Neural cell (in vitro differentiated cells): ENCODE measurements around the gene FBXO3. TPM values are rescaled to one million over a fixed set of nuclear protein-coding genes. Genes with fewer than 3 reads are reported as not detected.

ENCODE experiments used
- H2AFZ ChIP-seq: fragments of 200-600, 300-800 bp; sonication (generic), shearing (Covaris generic); 2 replicates; pipeline ENCODE4 v1.6.0; 2014; ENCODE audit warnings: low read depth, mild to moderate bottlenecking, antibody characterized with exemption, low read length, moderate library complexity
- H3F3A ChIP-seq: fragments of 200-600 bp; shearing (Covaris generic); 2 replicates; pipeline ENCODE4 v1.6.1; 2016; ENCODE audit warnings: mild to moderate bottlenecking, moderate library complexity, mixed read lengths, antibody characterized with exemption, low read length; ENCODE audit not compliant: insufficient read depth, poor library complexity, severe bottlenecking
- H3K27ac ChIP-seq: fragments of 200-600, 300-800 bp; sonication (generic), shearing (Covaris generic); 2 replicates; pipeline ENCODE4 v1.5.1; 2014; ENCODE audit warnings: mild to moderate bottlenecking, low read length, moderate library complexity
- H3K27me3 ChIP-seq: fragments of 300-800, 200-600 bp; sonication (generic), shearing (Covaris generic); 2 replicates; pipeline ENCODE4 v1.6.0; 2014; ENCODE audit warnings: mild to moderate bottlenecking, low read depth, low read length, moderate library complexity; ENCODE audit not compliant: insufficient read depth
- H3K36me3 ChIP-seq: fragments of 300-800, 200-600 bp; sonication (generic), shearing (Covaris generic); 2 replicates; pipeline ENCODE4 v1.5.1; 2014; ENCODE audit warnings: mild to moderate bottlenecking, antibody characterized with exemption, low read length, moderate library complexity; ENCODE audit not compliant: insufficient read depth
- H3K4me2 ChIP-seq: fragments of 300-800, 200-600 bp; sonication (generic), shearing (Covaris generic); 2 replicates; pipeline ENCODE4 v1.6.0; 2014; ENCODE audit warnings: mild to moderate bottlenecking, low read length
- H3K4me3 ChIP-seq: fragments of 300-800, 200-600 bp; sonication (generic), shearing (Covaris generic); 2 replicates; pipeline ENCODE4 v1.5.1; 2014; ENCODE audit warnings: mild to moderate bottlenecking, low read length, moderate library complexity
- H3K79me2 ChIP-seq: fragments of 200-600 bp; shearing (Covaris generic); replicated peaks from 2 replicates; pipeline ENCODE4 v1.6.0; 2014; ENCODE audit warnings: mild to moderate bottlenecking, low read length, moderate library complexity; ENCODE audit not compliant: insufficient read depth
- H3K9ac ChIP-seq: fragments of 300-800, 200-600 bp; sonication (generic), shearing (Covaris generic); 2 replicates; pipeline ENCODE4 v1.6.1; 2016; ENCODE audit warnings: mild to moderate bottlenecking, low read length, mixed read lengths
- H3K9me2 ChIP-seq: fragments of 200-600 bp; shearing (Covaris generic); 2 replicates; pipeline ENCODE4 v1.6.1; 2016; ENCODE audit warnings: mild to moderate bottlenecking, low read length, mixed read lengths; ENCODE audit not compliant: insufficient read depth
- H3K9me3 ChIP-seq: fragments of 200-600, 300-800 bp; sonication (generic), shearing (Covaris generic); 2 replicates; pipeline ENCODE4 v1.6.1; 2016; ENCODE audit warnings: mild to moderate bottlenecking, mixed run types, low read length, moderate library complexity, mixed read lengths
- H4K20me1 ChIP-seq: fragments of 200-600 bp; shearing (Covaris generic); 2 replicates; pipeline ENCODE4 v1.6.1; 2016; ENCODE audit warnings: mild to moderate bottlenecking, mixed run types; ENCODE audit not compliant: insufficient read depth
- EP300 ChIP-seq: fragments of 450-650 bp; conservative IDR thresholded peaks from 2 replicates; pipeline ENCODE4 v1.6.1; 2014; ENCODE audit warnings: antibody characterized with exemption, mild to moderate bottlenecking, moderate library complexity; ENCODE audit not compliant: poor library complexity, severe bottlenecking
- EZH2 ChIP-seq: fragments of 200-600, 300-800 bp; shearing (Covaris generic), sonication (generic); IDR thresholded peaks from 2 replicates; pipeline ENCODE4 v1.6.1; 2014; ENCODE audit warnings: antibody characterized with exemption, low read length, borderline replicate concordance, mild to moderate bottlenecking; ENCODE audit not compliant: insufficient read depth, poor library complexity, severe bottlenecking
- MXI1 ChIP-seq: fragments of 450-650 bp; conservative IDR thresholded peaks from 2 replicates; pipeline ENCODE4 v1.6.1; 2014; ENCODE audit warnings: antibody characterized with exemption, mild to moderate bottlenecking; ENCODE audit not compliant: poor library complexity, severe bottlenecking
- POLR2AphosphoS5 ChIP-seq: IDR thresholded peaks from 2 replicates; pipeline ENCODE4 v1.6.1; 2012
- RAD21 ChIP-seq: fragments of 450-650 bp; conservative IDR thresholded peaks from 2 replicates; pipeline ENCODE4 v1.6.1; 2014; ENCODE audit warnings: antibody characterized with exemption, mild to moderate bottlenecking, moderate library complexity
- SMC3 ChIP-seq: fragments of 450-650 bp; conservative IDR thresholded peaks from 2 replicates; pipeline ENCODE4 v1.6.1; 2014; ENCODE audit warnings: antibody characterized with exemption, mild to moderate bottlenecking, moderate library complexity; ENCODE audit not compliant: poor library complexity
- TAF1 ChIP-seq: IDR thresholded peaks from 2 replicates; pipeline ENCODE4 v1.6.1; 2012; ENCODE audit warnings: low read depth
- polyA plus RNA-seq: library from polyadenylated mRNA; depleted of rRNA; stranded (reverse); fragments of >200 nt; gene quantifications from 2 replicates; pipeline ENCODE4 v1.2.3, GENCODE V29; 2014
- TF ChIP-seq, protein P1 (sequence below): fragments of 450-650 bp; IDR thresholded peaks from 2 replicates; pipeline ENCODE4 v1.5.1; 2014; ENCODE audit warnings: antibody characterized with exemption, mild to moderate bottlenecking, moderate library complexity; ENCODE audit not compliant: poor library complexity, severe bottlenecking
- TF ChIP-seq, protein P2 (sequence below): IDR thresholded peaks from 2 replicates; pipeline ENCODE4 v1.6.1; 2012; ENCODE audit warnings: borderline replicate concordance

Gene FBXO3
- polyA plus RNA-seq, 1 donor from 2014 or later: 115 TPM

DNA sequence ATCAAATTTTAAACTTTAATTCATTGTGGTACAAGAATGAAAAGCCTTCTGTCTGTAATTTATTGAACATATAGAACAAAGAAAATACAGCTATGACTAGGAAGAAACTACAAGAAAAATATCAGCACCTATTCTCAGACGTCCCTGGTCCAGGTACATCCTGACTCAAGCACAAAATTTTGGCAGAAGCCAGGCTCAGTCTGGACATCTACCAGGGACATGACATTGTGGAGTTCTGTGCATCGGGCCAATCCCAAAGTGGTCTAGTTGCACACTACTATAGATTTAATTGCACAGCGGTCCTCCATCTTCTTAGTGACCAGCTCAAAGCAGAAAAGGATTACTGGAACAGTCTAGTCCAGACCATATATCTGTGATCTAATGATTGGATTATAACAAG is 22.4 kb downstream of the FBXO3 start:
- no peaks in the 10 kb centered on the region for H3K79me2 ChIP-seq
- peaks cover 11% of the 10 kb centered on the region for H3K36me3 ChIP-seq
- H3K9me2 ChIP-seq: no peaks in the 10 kb centered on the region
- TF ChIP-seq, protein P1, sequence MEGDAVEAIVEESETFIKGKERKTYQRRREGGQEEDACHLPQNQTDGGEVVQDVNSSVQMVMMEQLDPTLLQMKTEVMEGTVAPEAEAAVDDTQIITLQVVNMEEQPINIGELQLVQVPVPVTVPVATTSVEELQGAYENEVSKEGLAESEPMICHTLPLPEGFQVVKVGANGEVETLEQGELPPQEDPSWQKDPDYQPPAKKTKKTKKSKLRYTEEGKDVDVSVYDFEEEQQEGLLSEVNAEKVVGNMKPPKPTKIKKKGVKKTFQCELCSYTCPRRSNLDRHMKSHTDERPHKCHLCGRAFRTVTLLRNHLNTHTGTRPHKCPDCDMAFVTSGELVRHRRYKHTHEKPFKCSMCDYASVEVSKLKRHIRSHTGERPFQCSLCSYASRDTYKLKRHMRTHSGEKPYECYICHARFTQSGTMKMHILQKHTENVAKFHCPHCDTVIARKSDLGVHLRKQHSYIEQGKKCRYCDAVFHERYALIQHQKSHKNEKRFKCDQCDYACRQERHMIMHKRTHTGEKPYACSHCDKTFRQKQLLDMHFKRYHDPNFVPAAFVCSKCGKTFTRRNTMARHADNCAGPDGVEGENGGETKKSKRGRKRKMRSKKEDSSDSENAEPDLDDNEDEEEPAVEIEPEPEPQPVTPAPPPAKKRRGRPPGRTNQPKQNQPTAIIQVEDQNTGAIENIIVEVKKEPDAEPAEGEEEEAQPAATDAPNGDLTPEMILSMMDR: no peak
- TF ChIP-seq, protein P2, sequence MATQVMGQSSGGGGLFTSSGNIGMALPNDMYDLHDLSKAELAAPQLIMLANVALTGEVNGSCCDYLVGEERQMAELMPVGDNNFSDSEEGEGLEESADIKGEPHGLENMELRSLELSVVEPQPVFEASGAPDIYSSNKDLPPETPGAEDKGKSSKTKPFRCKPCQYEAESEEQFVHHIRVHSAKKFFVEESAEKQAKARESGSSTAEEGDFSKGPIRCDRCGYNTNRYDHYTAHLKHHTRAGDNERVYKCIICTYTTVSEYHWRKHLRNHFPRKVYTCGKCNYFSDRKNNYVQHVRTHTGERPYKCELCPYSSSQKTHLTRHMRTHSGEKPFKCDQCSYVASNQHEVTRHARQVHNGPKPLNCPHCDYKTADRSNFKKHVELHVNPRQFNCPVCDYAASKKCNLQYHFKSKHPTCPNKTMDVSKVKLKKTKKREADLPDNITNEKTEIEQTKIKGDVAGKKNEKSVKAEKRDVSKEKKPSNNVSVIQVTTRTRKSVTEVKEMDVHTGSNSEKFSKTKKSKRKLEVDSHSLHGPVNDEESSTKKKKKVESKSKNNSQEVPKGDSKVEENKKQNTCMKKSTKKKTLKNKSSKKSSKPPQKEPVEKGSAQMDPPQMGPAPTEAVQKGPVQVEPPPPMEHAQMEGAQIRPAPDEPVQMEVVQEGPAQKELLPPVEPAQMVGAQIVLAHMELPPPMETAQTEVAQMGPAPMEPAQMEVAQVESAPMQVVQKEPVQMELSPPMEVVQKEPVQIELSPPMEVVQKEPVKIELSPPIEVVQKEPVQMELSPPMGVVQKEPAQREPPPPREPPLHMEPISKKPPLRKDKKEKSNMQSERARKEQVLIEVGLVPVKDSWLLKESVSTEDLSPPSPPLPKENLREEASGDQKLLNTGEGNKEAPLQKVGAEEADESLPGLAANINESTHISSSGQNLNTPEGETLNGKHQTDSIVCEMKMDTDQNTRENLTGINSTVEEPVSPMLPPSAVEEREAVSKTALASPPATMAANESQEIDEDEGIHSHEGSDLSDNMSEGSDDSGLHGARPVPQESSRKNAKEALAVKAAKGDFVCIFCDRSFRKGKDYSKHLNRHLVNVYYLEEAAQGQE: no peak
- TF ChIP-seq TAF1 (no peak), RAD21 (no peak)
- H4K20me1 ChIP-seq: no peaks in the 10 kb centered on the region
- no peak overlapping the region for H3K4me3 ChIP-seq
- no peaks in the 10 kb centered on the region for H3K9me3 ChIP-seq
- H3K27me3 ChIP-seq: no peaks in the 10 kb centered on the region
- H3K4me2 ChIP-seq: no peak overlapping the region
- H3K9ac ChIP-seq: no peak overlapping the region
- H3F3A ChIP-seq: no peaks in the 10 kb centered on the region
- H3K27ac ChIP-seq: no peak overlapping the region
- H2AFZ ChIP-seq: no peak overlapping the region

DNA sequence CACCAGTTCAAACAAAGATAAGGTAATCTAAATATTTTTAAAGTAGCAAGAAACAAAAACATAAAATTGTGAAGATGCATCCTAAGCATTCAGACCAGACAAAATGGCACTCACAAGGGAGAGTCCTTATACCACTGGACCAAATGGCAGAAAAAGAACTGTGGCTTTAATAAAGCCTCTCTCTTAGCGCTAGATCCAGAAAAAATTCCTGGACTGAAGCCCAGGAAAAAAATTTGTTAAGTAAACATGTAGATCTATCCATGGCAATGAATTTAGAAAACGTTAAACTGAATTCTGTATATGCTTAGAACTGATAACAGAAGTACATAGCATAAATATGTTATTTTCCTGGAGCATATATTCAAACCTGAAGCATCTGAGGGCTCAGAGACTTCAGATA is 26.3 kb downstream of the FBXO3 start:
- Histone ChIP-seq H3K9ac (no peak overlapping the region), H3K9me3 (no peaks in the 10 kb centered on the region), H3K27me3 (no peaks in the 10 kb centered on the region), H3K27ac (no peak overlapping the region), H3F3A (no peaks in the 10 kb centered on the region), H3K9me2 (no peaks in the 10 kb centered on the region), H4K20me1 (no peaks in the 10 kb centered on the region), H2AFZ (no peak overlapping the region), H3K79me2 (no peaks in the 10 kb centered on the region), H3K4me2 (no peak overlapping the region), H3K36me3 (peaks cover 16% of the 10 kb centered on the region), H3K4me3 (no peak overlapping the region)
- TF ChIP-seq POLR2AphosphoS5 (no peak), RAD21 (no peak), MXI1 (no peak), EZH2 (no peak), TAF1 (no peak), EP300 (no peak), SMC3 (no peak)
- TF ChIP-seq, protein P2: no peak
- TF ChIP-seq, protein P1: no peak
